ENCODE measurements around the gene PCBP3.

The PCBP3 gene

GRCh38 chr21:45868086-45868485 is 224.6 kb downstream of the PCBP3 start:
- no peak for DNase-seq

DNA sequence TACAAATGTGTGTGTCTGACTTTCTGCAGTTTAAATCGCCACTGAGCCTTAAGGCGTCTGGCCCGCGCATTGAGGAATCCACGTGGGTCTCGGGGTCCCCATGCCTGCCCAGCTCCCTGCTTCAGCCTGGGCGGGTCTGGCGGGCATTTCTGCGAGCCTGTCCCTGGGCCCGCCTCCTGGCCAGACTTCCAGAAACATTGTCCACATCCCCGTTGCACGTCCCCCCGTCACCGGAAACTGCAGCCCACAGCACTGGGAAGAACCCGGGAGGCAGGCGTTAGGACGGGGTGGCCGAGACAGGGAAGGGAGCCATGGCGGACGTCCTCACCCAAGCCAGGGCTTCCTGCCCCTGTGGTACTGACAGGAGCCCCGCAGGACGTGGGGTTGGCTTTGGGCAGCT is 225.0 kb downstream of the PCBP3 start:
- DNase-seq: no peak

- no peak for DNase-seq
These were observed 225.8 kb downstream of the PCBP3 start for GRCh38 chr21:45869121-45870007.

DNA sequence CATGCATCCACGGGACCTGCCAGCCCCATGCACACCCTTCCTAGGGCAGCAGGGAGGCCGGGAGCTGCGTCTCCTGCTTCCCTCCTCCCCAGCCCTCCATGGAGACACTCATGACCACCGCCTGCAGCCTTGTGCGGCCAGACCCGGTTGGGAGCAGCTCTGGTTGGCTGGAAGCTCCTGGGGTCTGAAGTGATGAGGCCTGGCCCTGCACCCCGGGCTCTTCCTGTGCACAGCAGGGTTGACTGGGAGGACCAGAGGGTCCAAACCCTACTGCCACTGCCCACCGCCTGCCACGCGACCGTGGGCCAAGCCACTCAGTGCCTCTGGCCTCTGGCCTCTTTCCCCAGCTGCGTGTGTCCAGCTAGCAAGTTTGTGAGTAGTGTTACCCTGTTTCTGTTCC is 226.9 kb downstream of the PCBP3 start:
- no peak for DNase-seq

DNA sequence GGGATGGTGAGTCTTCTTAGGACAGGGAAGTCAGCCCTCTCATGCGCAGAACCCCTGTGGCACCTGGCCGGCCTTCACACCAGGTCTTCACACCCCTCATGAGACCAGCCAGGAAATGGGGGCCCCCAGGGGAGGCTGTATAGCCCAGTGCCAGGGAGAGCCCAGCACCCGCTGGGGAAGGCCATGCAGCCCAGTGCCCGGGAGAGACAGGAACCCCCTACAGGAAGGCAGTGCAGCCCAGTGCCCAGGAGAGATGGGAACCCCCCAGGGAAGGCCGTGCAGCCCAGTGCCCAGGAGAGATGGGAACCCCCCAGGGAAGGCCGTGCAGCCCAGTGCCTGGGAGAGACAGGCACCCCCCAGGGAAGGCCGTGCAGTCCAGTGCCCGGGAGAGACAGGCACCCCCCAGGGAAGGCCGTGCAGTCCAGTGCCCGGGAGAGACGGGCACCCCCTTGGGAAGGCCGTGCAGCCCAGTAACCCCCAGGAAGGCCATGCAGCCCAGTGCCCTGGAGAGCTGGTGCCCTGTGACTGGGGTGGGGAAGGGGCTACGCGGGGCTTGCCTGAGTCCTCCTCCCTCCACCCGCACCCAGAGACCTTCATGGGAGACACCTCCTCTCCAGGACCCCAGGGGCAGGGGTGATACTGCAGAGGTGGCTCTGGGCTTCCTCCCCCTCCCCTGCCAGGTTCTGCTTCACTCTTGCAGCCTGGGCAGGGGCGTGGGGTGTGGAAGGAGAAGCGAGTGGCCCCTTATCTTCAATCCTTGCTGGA is 227.5 kb downstream of the PCBP3 start:
- no peak for DNase-seq

DNA sequence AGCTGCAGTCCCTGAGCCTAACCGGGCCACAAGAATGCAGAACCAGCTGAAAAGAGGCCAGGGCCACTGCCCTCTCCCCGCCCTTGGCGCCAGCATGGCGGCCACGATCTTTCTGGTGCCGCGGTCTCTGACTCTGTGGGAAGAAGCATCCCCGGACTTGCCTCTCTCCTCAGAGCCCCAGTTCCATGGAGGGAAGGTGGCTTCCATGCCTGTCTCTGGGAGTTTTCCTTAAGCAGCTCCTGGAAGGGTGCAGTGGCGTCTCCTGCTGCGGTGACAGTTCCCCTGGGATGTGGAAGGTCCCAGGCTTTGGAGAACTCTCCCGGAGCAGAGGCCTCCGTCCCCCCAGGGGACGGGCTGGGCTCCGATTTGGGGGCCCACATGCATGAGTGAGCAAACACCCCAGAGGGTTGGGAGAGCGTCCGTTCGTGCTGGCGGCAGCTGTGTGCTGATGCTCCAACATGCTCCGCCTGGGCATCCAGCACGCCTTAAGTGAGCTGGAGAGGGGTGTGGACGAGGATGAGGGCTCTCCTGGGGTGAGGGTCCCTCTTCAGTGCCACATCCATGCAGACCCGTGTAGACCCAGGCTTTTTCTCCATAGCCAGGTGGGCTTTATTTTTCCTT is 228.2 kb downstream of the PCBP3 start:
- DNase-seq: peak; percentile 50

- DNase-seq: peak; percentile 36
These were observed 228.9 kb downstream of the PCBP3 start for GRCh38 chr21:45872471-45872870.

DNA sequence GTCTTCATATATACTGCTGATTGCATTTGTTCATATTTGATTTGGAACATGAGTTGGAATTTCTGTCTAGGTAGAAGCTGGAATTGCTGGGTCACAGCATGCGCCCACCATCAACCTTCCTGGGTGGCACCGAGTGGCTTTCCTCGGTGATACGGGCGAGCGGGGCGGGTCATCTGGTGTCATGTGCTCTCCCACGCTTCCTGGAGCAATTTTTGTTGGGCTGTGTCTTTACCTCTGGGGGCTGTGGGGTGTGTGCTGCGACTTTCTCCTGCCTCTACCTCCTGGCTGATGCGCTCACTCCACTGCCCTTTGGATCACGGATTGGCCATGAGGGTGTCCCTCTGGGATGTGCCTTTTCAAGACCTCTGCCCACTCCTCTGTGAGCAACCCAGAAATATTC is 229.4 kb downstream of the PCBP3 start:
- DNase-seq: no peak

GRCh38 chr21:45873418-45873817 is 229.9 kb downstream of the PCBP3 start:
- peak; percentile 5 for DNase-seq

GRCh38 chr21:45873866-45874265 is 230.3 kb downstream of the PCBP3 start:
- peak; percentile 11 for DNase-seq

- DNase-seq: peak; percentile 69
These were observed 231.3 kb downstream of the PCBP3 start for GRCh38 chr21:45874716-45875415.

- DNase-seq: no peak
These were observed 231.9 kb downstream of the PCBP3 start for GRCh38 chr21:45875416-45875760.

DNA sequence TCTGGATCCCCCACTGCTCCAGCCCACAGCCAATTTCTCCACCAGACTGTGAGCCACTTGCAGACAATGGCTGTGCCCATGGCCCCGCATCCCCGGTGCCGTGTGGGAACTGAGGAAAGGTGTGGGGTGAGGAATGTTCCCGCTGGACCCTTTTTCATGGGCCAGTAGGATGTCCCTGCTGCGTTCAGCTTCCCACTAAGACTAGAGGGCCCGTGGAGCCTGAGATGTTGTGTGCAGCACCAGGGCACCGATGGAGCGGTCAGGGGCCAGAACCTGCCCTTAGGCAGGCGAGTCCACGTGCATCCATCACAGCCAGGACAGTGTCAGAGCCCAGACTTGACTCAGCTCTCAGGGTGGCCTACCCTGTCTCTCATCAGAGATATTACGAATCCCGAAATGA is 232.4 kb downstream of the PCBP3 start:
- DNase-seq: no peak

- DNase-seq: peak; percentile 91
These were observed 233.1 kb downstream of the PCBP3 start for GRCh38 chr21:45876381-45877170.

DNA sequence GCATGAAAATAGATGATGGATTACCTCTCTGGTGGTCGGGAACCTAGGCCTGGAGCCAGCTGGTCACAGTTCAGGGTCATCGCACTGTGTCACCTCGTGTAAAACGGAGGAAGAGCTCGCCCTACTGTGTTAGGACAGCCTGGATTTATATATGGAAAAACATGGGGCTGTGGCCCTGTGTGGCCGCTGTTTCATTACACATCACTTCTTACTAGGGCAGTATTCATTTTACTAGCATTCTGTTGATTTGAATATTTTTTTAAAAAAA is 233.6 kb downstream of the PCBP3 start:
- no peak for DNase-seq

GRCh38 chr21:45877821-45878469 is 234.4 kb downstream of the PCBP3 start:
- no peak for DNase-seq

DNA sequence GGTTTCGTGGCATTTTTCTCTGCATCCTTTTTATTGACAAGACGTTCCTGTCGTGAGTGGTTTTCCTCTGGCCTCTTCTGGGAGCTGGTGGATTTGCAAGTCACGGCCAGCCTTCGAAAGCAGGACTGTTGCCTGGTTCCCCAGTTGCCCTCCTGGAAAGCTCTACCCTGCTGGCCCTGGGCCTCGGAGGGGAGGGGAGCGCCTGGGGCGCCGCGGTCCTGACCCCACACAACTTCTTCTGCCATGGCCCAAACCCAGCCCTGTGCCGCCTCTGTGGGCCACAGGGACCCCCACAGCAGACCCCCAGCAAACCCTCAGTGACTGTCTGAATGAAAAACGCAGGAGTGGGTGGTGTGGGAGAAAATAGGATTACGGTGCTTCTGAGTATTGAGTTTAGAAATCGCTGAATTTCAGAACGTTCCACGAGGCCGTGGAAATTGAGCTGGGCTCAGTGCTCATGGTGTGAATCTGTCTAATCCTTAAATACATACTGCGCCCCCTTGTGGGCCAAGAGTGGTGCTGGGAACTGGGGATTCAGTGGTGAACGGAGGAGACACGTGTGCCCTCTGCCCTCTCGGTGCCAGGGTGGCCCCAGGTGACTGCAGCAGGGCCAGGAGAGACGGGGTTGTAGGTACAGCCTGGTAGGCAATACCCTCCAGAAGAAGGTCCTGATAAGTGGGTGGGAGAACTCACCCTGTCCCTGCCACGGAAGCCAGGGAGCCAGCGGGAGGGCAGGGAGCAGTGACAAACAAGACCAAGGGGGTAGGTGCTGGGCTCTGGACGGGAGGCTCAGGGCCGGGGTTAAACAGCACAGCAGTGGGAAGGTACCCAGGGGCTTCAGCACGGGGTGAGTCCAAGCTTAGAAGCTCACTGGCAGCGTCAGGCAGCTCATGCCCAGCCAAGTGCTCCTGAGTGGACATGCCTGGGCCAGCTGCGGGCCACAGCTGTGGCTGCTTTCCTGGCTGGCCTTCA is 236.9 kb downstream of the PCBP3 start:
- peak; percentile 81 for DNase-seq

DNA sequence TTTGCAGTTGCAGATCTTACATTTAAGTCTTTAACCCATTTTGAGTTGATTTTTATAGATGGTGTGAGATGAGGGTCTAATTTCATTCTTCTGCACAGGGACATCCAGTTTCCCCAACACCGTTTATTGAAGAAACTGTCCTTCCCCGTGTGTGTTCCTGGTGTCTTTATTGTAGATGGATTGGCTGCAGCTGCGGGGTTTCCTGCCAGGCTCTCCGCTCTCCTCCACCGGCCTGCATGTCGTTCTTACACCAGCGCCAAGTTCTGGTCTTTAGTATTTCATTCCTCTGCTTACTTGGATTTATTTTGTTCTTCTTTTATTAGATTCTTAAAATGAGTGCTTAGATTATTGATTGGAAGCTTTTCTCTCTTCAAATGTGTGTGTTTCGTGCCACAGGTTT is 239.1 kb downstream of the PCBP3 start:
- no peak for DNase-seq

DNA sequence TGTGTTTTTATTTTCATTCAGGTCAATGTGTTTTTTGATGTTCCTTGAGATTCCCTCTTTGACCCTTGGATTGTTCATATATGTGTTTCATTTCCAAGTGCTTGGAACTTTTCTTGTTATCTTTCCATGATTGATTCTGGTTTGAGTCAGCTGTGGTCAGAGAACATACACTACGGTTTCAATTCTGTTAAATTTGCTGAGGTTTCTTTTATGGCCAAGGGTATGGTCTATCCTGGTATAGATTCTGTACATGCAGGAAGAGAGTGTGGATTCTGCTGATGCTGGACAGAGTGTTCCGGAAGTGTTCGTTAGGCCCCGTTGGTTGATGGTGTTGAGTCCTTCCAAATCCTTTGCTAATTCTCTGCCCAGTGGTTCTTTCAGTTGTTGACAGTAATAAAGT is 239.6 kb downstream of the PCBP3 start:
- no peak for DNase-seq

DNA sequence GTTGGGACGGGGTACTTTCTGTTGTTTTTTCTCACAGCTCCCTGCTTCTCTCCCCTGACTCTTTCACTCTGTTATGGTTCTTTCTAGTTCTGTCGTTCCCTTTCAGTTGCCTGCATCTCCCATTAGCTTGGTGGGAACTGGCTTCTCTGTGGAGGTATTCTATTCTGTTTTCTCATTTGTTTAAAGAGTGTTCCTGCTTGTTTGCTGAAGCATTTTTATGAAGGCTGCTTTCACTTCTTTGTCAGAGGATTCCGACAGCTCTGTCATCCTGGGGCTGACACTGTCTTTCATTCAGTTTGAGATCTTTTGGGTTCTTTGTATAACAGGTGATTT is 242.0 kb downstream of the PCBP3 start:
- DNase-seq: no peak

Data from retina (tissue), 1 donor.